GM21447 (cell line): Measurements from ENCODE around the gene TNFRSF18.

Experiments used
- ATAC-seq: cut with Tn5 transposase; IDR thresholded peaks from one replicate; pipeline ENCODE4 v1.9.1; 2021; ENCODE audit not compliant: unreplicated experiment

The TNFRSF18 gene

DNA sequence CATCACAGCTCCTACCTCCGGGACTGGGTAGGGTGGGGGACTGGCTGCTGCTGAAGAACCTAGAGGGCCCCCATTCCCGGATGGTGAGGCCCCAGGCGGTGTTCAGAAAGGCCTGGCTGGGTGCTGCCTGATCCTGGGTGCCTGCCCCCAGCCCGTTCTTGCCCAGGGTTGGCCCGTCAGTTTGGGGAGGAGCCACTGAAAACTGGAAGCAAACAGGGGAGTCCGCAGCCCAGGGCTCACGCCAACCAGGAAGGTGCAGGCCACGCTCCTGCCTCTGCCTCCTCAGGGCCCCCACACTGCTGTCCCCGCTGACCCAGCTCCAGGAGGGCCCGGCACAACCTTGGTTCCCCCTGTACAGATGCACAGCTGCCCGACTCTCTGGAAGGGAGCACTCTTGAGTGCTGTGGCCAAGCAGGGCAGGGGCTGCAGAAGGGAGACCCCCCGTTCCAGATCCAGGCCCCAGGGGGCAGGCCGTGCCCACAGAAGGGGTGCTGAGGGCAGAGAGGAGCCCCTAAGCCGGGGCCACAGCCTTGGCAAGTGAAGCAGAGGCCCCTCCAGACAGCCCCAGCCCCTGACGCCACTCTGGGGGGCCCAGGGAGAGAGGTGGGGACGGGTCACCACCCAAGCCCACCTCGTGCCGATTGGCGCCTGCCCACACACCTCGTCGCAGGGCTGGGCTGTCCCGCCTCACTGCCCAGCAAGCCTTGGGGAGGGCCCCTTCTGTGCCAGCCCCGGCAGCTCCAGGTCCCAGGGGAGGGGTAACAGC is 34.6 kb upstream of the TNFRSF18 start:
- ATAC-seq = no peak

DNA sequence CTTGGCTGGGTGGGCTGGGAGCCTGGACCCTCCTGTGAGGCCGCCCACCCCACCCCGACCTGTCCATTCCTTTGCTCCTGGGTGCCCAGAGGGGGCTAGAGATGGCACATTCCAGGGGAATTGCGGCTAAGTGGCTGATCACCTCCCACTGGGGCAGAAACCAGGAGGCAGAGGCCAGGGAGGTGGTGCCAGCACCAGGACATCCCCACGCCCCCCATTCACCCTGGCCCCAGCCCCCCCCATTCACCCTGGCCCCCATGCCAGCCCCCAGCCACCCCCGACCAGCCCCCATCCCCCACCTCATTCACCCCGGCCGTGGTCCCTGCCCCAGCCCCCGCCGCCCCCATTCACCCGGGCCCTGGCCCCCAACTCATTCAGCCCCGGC is 33.9 kb upstream of the TNFRSF18 start:
- no peak for ATAC-seq

DNA sequence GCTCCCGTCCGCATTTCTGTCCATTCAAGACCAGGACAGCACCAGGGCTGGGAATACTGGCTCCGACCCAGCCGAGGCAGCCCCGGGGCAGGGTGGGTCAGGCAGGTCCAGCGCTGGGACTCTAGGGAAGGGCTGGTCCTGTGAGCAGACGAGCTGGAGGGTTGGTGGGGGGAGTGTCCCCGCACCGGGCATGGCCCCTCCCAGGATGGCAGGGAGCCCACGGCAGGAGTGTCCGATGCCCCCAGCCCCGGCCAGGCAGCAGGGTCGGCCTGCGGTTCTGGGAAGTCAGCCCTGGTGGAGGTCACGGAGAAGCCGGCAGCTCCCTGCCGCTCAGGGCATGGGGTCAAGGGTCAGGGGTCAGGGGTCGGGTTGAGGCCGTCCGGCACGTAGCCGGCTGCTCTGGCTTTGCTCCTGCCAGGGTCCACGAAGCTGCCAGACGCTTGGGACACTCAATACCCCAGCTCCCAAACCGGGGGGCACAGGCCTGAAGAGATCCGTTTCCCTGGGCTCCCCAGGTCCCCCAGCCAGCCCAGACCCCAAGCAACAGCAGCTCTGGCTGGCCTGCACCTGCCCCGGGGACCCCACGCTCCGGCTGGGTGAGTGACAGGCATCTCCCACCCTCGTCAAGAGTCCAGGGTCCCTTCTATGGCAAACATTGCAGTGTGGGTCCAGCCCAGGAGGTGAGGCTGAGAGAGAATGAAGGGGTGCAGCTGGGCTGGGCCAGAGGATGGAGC is 33.4 kb upstream of the TNFRSF18 start:
- ATAC-seq = no peak

DNA sequence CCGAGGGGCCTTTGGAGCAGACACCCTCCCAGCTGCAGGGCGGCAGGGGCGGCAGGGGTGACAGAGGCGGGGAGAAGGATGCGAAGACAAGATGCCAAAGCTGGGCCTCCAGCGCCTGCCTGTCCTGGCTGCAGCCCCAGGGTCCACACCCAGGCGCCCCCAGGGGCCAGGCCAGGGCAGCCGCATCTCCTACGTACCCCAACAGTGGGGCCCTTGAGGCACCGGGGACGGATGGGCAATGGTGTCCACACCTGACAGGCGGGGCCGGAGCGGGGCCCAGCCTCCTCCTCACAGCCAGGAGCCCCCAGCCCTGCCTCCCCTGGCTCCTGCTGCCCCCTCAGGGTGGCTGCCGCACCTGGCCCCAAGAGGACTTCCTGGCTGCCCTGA is 32.8 kb upstream of the TNFRSF18 start:
- no peak for ATAC-seq

DNA sequence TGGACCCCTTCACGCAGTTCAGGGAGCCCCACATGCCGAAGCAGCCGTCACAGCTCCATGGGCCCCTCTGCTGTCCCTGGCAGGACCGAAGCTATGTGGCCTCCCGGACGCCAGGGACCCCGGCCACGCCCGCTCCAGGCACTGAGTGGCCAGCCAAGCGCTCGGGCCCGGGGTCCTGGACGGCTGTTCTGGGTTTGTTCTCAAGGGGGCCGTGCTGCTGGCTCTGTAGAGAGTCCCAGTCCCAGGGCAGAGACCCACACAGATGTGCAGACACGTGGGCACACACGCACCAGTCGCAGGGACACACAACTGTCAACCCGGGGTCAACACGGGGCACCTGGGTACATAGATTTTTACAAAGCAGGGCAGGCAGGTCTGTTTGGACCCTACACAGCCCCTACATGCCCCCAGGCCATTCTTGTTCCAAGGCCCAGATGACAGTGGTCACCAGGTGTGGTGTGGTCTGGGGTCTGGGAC is 32.3 kb upstream of the TNFRSF18 start:
- ATAC-seq = no peak

DNA sequence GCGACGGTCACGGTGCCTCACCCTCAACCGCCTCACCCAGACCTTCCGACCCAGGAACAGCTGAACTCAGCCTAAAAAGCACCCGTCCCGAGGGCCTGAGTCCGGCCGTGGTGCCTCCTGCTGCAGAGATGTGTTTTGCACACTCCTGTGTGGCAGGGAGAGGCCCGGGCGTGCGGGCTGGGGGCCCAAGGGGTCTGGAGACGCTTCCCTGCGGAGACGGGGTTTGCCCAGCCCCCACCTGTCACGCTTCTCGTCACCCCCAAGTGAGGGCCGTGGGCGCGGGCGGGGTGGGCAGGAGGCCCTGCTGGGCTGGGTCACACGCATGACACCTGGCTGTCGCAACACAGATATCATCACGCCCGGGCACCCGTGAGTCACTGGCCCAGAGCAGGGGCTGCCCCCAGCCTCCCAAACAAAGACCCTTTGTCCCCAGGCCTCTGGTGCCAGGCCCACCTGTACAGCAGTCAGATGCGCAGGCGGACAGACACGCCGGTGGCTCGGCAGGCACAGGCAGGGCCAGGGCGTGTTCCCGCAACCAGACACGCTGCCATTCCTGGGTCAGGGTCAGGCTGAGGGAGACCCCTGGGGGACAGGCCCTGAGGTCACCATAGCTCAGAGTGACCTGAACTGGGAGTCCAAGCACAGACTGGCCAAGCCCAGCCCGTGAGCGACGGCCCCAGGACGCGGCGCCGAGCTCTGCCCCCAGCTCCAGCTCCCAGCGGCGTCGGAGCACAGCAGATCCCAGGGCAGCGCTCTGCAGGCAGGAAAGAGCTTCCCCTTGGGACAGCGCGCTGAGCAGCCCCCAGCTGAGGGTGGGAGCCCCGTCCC is 31.7 kb upstream of the TNFRSF18 start:
- no peak for ATAC-seq

DNA sequence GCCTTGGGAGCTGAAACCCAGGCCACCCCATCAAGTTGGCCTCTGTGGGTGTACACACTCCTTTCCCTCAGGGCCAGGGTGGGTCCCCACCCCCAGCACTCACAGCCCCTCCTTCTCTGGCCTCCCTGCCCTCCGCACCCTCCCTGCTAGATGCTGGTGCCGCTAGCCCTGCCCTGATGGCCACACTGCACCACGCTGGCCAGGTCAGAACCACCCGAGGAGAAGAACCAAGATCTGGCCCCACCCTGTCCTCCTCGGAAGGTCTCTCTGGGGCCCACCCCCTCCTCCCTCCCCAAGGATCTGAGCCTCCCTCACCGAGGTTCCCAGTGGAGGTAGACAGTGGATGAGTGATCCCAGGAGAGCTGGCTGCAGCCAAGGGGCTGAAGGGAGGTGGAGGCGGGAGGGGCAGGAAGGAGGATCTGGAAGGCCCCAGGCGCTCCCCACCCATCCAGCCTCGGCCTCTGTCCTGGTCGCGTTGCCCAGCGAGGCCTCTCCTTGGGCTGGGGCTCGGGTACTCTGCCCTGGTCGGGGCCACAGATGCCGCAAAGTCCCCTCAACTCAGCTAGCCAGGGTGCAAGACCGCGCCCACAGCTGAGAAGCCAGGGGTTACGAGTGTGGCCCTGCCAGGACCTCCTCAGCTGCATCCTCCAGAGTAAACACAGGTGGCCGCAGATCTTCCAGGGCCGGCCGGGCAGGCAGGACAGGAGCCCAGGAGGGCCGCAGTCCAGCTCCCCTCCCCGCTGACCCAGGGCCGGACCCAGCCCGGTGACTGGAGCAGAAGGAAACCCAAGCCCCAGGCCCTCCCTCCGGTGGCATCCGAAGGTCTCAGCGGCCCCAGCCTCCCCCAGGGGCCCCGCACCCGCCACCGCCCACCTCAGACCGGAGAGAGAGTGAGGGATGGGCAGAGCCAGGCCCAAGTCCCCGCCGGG is 30.8 kb upstream of the TNFRSF18 start:
- ATAC-seq = no peak

DNA sequence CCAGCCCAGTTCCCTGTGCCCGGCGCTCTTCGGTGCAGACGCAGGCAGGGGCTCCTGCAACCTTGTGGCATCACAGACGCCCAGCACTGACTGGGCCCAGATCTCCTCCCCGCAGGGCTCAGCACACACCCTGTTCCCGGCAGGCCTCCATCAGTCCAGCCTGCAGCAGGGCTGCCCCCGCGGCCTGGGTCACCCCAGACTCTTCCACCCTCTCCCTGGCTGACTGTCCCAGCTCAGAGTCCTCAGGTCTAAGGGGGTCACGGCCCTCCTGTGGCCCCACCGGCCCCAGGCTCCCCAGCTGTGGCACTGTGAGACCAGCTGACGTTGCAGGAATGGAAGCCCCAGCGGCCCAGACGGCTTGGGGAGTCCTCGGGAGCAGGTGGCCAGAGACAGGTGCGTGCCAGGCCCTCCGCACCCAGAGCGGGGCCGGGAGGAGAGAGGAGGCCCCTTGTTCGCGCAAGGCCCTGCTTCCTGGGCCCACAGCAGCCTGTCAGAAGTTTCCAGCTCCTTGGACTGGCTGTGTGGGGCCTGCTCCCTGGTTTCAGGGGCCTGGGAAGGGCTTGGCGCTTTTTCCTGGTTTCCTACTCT is 29.9 kb upstream of the TNFRSF18 start:
- no peak for ATAC-seq

DNA sequence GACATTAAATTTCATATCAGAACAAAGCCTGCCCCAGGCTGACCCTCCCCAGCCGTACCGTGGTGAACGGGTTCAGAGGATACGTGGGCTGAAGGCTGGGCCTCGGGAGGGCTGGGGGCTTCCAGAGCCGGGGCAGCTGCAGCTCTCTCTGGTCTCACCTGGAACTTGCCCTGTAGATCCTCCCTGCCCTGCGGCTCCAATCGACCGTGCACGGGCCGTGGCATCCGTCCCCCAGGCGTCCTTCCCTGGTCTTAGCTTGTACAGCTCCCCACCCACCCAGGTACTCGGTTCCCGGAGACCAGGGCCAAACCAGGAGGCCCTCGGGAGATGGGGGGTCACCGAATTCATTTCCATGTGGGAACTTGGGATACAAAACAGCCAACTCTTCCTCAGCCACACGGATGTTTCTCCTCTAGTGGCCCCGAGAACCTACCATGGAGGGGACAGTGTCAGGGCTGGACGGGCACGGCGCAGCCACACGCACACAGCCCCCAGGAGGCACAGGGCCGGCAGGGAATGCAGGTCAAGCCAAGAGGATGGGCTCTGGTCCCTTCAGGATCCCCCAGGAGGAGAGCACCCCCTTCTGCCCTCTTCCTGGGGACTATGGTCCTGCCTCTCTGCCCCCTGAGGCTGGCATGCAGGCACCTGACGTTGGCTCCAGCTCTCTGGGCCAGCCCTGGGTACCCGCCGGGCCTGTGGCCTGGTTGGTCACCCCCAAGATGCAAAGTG is 28.8 kb upstream of the TNFRSF18 start:
- ATAC-seq = no peak

DNA sequence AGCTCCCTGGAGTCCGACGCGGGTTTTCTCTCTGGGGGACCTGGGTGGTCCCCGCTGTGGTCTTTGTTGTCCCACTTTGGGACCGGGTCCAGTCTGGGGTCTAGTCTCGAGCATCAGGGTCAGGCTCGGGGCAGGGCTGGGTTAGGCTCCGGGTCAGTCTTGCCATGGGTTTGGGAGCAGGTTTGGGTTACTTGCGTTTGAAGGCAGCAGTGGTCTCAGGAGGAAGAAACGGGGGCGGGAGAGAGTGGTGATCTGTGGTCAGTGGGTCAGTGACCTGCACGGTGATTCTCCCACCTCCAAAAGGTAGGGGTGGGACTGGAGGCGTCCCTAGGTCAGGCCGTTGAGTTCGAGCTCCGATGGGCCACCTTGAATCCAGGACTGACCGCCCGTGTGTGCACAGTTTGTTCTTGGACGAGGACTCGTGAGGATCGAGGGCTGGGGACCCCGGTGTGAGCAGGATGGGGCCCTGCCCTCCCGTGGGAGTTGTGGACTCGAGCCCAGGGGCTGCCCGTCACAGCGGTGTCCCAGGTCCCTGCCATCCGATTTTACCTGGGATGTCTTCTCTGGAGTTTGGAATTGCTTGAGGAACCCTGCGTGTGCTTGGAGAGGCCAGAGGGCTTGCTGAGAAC is 27.9 kb upstream of the TNFRSF18 start:
- ATAC-seq = no peak

DNA sequence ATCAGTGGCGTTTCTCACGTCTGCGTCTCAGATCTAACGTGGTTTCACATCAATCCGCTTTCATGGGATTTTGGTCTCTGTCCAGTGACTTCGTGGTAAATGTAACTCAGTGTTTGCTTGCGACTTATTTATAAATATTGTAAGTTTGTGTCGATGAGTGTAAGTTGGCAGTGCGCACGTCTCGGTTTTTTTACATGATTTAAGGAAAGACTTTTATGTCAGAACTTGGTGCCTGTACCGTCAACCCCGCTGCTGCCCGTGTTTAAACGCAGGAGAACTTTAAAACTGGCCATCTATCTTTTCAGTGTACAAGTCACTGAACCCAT is 27.1 kb upstream of the TNFRSF18 start:
- ATAC-seq = no peak

DNA sequence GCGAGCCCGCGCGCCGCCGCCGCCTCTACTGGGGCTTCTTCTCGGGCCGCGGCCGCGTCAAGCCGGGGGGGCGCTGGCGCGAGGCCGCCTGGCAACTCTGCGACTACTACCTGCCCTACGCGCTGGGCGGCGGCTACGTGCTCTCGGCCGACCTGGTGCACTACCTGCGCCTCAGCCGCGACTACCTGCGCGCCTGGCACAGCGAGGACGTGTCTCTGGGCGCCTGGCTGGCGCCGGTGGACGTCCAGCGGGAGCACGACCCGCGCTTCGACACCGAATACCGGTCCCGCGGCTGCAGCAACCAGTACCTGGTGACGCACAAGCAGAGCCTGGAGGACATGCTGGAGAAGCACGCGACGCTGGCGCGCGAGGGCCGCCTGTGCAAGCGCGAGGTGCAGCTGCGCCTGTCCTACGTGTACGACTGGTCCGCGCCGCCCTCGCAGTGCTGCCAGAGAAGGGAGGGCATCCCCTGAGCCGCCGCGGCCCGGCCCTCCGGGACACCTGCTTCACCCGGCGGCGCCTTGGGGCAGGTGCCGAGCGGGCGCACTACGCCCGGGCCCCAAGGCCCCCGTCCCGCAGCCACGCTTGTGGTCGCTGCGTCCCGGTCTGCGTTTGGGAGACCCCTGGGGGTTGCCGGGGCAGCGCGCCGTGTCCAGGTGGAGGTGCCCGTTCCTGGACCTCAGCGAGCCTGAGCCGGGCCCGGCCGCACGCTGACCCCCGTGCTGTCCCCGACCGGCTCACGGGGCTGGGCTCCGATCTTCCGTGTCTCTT is 26.6 kb upstream of the TNFRSF18 start:
- no peak for ATAC-seq

DNA sequence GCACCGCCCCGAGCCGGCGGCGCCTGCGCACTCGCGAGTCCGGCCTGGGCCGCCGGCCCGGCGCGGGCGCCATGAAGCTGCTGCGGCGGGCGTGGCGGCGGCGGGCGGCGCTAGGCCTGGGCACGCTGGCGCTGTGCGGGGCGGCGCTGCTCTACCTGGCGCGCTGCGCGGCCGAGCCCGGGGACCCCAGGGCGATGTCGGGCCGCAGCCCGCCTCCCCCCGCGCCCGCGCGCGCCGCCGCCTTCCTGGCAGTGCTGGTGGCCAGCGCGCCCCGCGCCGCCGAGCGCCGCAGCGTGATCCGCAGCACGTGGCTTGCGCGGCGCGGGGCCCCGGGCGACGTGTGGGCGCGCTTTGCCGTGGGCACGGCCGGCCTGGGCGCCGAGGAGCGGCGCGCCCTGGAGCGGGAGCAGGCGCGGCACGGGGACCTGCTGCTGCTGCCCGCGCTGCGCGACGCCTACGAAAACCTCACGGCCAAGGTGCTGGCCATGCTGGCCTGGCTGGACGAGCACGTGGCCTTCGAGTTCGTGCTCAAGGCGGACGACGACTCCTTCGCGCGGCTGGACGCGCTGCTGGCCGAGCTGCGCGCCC is 25.9 kb upstream of the TNFRSF18 start, which contains the start of gene B3GALT6:
Gene B3GALT6 (plus strand): TSS at position 30 of the 588 bp plus-strand sequence. CDS start 42 bp downstream, at position 72.
- ATAC-seq = peak; percentile 2

DNA sequence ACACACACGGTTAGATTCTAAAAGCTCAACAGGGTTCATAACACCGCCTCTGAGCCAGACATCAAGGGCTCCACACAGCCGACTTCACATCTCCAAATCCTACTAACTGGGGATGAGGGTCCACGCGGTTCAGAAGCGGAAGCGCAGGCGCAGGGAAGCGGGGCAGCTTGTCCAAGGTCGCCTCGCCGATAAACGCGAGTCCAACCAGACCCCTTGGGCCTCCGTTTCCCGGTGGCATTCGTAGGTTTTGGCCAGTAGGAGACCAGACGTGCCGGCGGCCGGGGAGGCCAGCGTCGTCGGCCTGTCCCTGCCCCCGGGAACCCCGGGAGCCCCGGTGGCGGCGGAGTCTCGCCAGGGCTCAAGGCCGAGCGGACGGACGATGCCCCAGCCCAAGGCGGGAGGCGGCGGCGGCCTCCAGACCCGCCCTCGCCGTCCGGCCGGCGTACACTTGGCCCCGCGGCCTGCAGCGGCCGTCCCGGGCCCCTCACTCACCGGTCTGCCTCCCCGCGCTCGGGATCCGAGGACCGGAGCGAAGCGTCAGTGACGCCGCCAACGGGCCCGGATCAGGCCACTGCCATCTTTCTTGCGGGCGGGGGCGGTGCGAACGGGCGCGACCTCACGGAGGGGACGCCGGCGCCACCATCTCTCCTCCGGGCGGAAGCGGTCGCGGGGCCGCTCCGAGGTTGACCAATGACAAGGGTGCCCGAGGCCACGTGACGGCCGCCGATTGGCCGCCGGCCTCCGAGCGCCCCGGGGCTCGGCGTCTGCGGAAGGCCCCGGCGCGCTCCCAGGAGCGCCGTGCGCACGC is 25.2 kb upstream of the TNFRSF18 start, which contains the start of gene SDF4:
Gene SDF4 (minus strand): TSS at position 602 of the 808 bp plus-strand sequence. CDS start 3,229 bp downstream, outside the sequence.
- ATAC-seq = peak; percentile 81

DNA sequence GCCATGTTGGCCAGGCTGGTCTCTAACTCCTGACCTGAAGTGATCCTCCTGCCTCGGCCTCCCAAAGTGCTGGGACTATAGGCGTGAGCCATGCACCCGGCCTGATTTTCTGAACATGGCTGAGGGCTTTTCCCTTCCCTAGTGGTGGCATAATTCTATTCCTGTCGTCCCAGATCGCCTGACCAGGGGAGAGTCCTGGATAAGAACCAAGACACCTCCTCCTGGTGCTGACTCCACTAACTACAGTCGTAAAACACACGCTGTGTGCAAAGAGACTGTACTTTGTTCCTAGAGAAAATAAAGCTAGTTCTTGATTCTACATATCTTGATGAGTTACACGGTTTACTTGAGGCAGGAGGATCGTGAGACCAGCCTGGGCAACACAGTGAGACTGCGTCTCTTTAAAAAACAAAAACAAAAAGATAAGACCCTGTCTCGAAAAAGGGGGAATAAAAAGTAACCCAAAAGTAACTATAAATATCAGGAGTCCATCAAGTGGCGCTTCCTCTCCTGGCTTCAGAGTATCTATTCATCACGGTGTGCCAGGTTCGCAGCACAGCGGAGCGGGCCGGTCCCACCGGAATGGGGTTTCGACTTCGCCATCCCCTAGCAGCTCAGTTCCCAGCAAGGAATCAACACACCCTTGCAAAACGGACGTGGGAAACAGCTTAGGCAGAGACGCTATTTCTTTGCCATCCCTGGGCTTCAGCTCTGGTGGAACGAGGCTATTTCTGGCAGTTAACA is 24.4 kb upstream of the TNFRSF18 start:
- ATAC-seq = peak; percentile 2

DNA sequence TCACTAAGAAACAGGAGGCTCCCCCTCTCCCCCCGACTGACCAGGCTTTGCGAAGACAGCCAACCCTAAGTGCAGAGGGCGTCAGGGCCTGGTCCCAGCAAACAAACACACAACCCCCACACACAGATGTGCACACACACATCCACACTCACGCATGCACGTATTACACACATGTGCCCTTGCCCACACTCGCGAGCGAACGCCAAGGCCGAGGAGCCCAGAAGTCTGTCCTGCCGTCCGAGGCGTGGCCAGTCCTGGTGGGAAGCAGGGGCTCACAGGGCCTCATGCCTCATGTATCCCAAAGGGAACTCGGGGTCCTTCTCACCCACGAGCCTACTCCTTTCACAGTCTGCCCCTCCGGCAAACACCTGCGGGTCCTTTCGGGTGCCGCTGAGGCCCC is 23.4 kb upstream of the TNFRSF18 start:
- no peak for ATAC-seq
